Thoracic aorta (tissue), 2 donors: Measurements from ENCODE around the gene EIF2AK2. TPM values are rescaled to one million over a fixed set of nuclear protein-coding genes. Genes with fewer than 3 reads are reported as not detected.

Source experiments
- ATAC-seq: fragments of 150-250 bp; one replicate; pipeline ENCODE4 v1.8.0; 2017; ENCODE audit warnings: low read depth; ENCODE audit not compliant: insufficient number of reproducible peaks, low FRiP score
- DNase-seq: peaks from one replicate; pipeline ENCODE4 v3.0.0-alpha.2; 2020; ENCODE audit warnings: low spot score
- H3K27ac ChIP-seq, 2 donors: fragments of 200-600 bp; sonication (generic); 1 replicate in 1 of 2; 2 replicates in 1 of 2; pipeline ENCODE4 v1.5.1; 2016; ENCODE audit warnings: mild to moderate bottlenecking in 2 of 2, moderate library complexity in 2 of 2
- H3K27me3 ChIP-seq: fragments of 200-600 bp; sonication (generic); replicated peaks from 2 replicates; pipeline ENCODE4 v1.6.0; 2016; ENCODE audit warnings: mild to moderate bottlenecking; ENCODE audit not compliant: insufficient read depth
- H3K36me3 ChIP-seq: fragments of 200-600 bp; sonication (generic); one replicate; pipeline ENCODE4 v1.5.1; 2016
- H3K4me1 ChIP-seq, 2 donors: fragments of 200-600 bp; sonication (generic); 1 replicate in 1 of 2; 2 replicates in 1 of 2; pipeline versions ENCODE4 v1.5.1 to v1.6.0; 2016; ENCODE audit warnings: low read depth in 2 of 2, mild to moderate bottlenecking in 1 of 2; ENCODE audit not compliant: control insufficient read depth in 1 of 2
- H3K4me3 ChIP-seq: fragments of 200-600 bp; sonication (generic); 2 replicates; pipeline ENCODE4 v1.5.1; 2016; ENCODE audit warnings: mild to moderate bottlenecking
- H3K9me3 ChIP-seq: fragments of 200-600 bp; sonication (generic); 2 replicates; pipeline ENCODE4 v1.5.1; 2016
- CTCF ChIP-seq: fragments of 200-600 bp; sonication (generic); IDR thresholded peaks from one replicate; pipeline ENCODE4 v1.5.1; 2019; ENCODE audit warnings: antibody characterized with exemption
- total RNA-seq, 2 donors: library from RNA; depleted of rRNA; stranded (reverse); fragments of >200 nt; gene quantifications; one replicate each; pipeline versions ENCODE4 v1.1.0 to v1.2.3, GENCODE V29; 2016

The EIF2AK2 gene
- total RNA-seq, 2 donors from 2014 or later: 37.4 to 39.0 TPM

GRCh38 chr2:37111958-37112357 is 44.8 kb downstream of the EIF2AK2 start:
- peaks cover 29% of the 10 kb centered on the region for H3K36me3 ChIP-seq
- ATAC-seq (no peak), DNase-seq (no peak)
- H3K27me3 ChIP-seq: no peaks in the 10 kb centered on the region
- no peak for TF ChIP-seq CTCF
- no peaks in the 10 kb centered on the region for H3K9me3 ChIP-seq
- no peak overlapping the region for H3K27ac ChIP-seq
- no peak overlapping the region for H3K4me3 ChIP-seq
- H3K4me1 ChIP-seq: no peaks in the 10 kb centered on the region

GRCh38 chr2:37110306-37111212 is 46.2 kb downstream of the EIF2AK2 start:
- Histone ChIP-seq H3K36me3 (peaks cover 28% of the 10 kb centered on the region), H3K4me1 (no peaks in the 10 kb centered on the region), H3K4me3 (no peak overlapping the region), H3K27ac (no peak overlapping the region), H3K27me3 (no peaks in the 10 kb centered on the region), H3K9me3 (no peaks in the 10 kb centered on the region)
- no peak for TF ChIP-seq CTCF
- DNase-seq: no peak
- no peak for ATAC-seq

- Histone ChIP-seq H3K4me3 (no peak overlapping the region), H3K27me3 (no peaks in the 10 kb centered on the region), H3K9me3 (no peaks in the 10 kb centered on the region), H3K4me1 (peaks cover 0 to under 1% of the 10 kb centered on the region in 2 donors), H3K36me3 (peaks cover 29% of the 10 kb centered on the region), H3K27ac (no peak overlapping the region)
- no peak for TF ChIP-seq CTCF
- no peak for ATAC-seq
- no peak for DNase-seq
Observed at GRCh38 chr2:37109523-37109922, 47.3 kb downstream of the EIF2AK2 start.

GRCh38 chr2:37105150-37105549 is 51.6 kb downstream of the EIF2AK2 start:
- TF ChIP-seq CTCF: no peak

GRCh38 chr2:37104178-37104577 is 52.6 kb downstream of the EIF2AK2 start:
- peak overlapping the region; percentile 31 to 54 for H3K27ac ChIP-seq
- DNase-seq (no peak), ATAC-seq (no peak)
- H3K36me3 ChIP-seq: peaks cover 32% of the 10 kb centered on the region
- no peak overlapping the region for H3K4me3 ChIP-seq
- peaks cover 3 to 9% of the 10 kb centered on the region in 2 donors for H3K4me1 ChIP-seq
- TF ChIP-seq CTCF: no peak
- no peaks in the 10 kb centered on the region for H3K9me3 ChIP-seq
- H3K27me3 ChIP-seq: no peaks in the 10 kb centered on the region

More at GRCh38 chr2:37105150-37105549, 51.6 kb downstream of the EIF2AK2 start:
- no peaks in the 10 kb centered on the region for H3K9me3 ChIP-seq
- peaks cover 3 to 9% of the 10 kb centered on the region in 2 donors for H3K4me1 ChIP-seq
- ATAC-seq (no peak), DNase-seq (no peak)
- no peak overlapping the region for H3K4me3 ChIP-seq
- no peaks in the 10 kb centered on the region for H3K27me3 ChIP-seq
- H3K27ac ChIP-seq: no peak overlapping the region
- peaks cover 39% of the 10 kb centered on the region for H3K36me3 ChIP-seq
